HepG2 (cell line): ENCODE measurements around the gene ZFPL1.
A peak's percentile ranks its signal among the peaks of the same experiment; 100 is the strongest.

Source experiments
- ATF1 ChIP-seq: IDR thresholded peaks from 2 replicates; pipeline ENCODE4 v1.6.1; 2016; ENCODE audit warnings: mild to moderate bottlenecking, control low read depth
- GABPB1 ChIP-seq: IDR thresholded peaks from 2 replicates; pipeline ENCODE4 v1.6.1; 2016; ENCODE audit warnings: mild to moderate bottlenecking, missing genetic modification reagents, moderate library complexity, missing compliant biosample characterization
- HDAC2 ChIP-seq: sonication (generic); formaldehyde crosslinking; IDR thresholded peaks from 2 replicates; pipeline ENCODE4 v1.4.0; 2020; ENCODE audit warnings: missing genetic modification reagents
- IRF1 ChIP-seq: sonication (generic); formaldehyde crosslinking; IDR thresholded peaks from 2 replicates; pipeline ENCODE4 v1.4.0; 2020; ENCODE audit warnings: low read depth, mild to moderate bottlenecking, missing genetic modification reagents
- KAT8 ChIP-seq: IDR thresholded peaks from 2 replicates; pipeline ENCODE4 v1.6.1; 2016; ENCODE audit warnings: missing genetic modification reagents, missing compliant biosample characterization
- KLF6 ChIP-seq: IDR thresholded peaks from 2 replicates; pipeline ENCODE4 v1.8.0; 2016; ENCODE audit warnings: missing biosample characterization, missing genetic modification reagents
- MAFK ChIP-seq, 2 experiments: IDR thresholded peaks in 1 of 2; conservative IDR thresholded peaks in 1 of 2; 2 replicates each; pipeline ENCODE4 v1.6.1; 2011; ENCODE audit warnings: improper control_type of control experiment in 2 of 2, low read length in 2 of 2
- TARDBP ChIP-seq: sonication (generic); formaldehyde crosslinking; IDR thresholded peaks from 2 replicates; pipeline ENCODE4 v1.8.0; 2022; ENCODE audit warnings: mild to moderate bottlenecking, missing genetic modification reagents
- ZNF432 ChIP-seq: sonication (generic); formaldehyde crosslinking; IDR thresholded peaks from 2 replicates; pipeline ENCODE4 v1.5.0; 2020; ENCODE audit warnings: missing genetic modification reagents, mild to moderate bottlenecking, borderline replicate concordance
- TF ChIP-seq, protein P1 (sequence below): sonication (generic); formaldehyde crosslinking; IDR thresholded peaks from 2 replicates; pipeline ENCODE4 v1.9.0; 2021; ENCODE audit warnings: missing genetic modification reagents, mild to moderate bottlenecking, borderline replicate concordance
- TF ChIP-seq, protein P2 (sequence below): IDR thresholded peaks from 2 replicates; pipeline ENCODE4 v1.6.1; 2016; ENCODE audit warnings: low read depth, control low read depth

DNA sequence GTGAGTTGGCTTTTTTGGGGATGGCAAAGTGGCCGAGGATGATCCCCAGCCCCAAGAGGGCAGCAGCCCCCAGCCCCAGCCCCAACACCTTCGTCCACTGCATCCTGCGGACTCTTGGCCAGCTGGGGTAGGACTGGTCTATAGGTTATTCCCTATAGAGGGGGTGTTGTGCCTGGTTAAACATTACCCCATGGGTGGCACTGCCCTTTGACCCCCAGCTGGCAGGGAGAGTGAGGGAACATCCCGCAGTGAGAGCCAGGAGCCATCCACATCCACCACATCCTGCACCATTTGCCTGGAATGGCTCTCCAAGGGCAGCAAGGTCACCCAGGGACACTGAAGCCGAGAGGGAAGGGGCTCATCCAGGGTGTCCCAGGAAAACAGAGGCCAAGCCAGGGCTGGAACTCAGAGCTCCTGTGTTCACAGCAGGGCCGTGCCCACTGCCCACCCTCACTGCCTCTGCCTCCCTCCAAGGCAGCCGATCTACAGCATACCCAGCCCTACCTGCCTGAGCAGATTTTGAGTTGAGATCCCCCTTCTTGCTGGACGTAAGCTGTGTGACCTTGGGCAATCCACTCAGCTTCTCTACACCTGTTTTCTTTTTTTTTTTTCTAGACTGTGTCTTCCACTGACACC lies 25.5 kb upstream of the ZFPL1 start, which contains the start of gene NAALADL1:
- TF ChIP-seq GABPB1 (CRISPR knock-in tag) (no peak), IRF1 (CRISPR knock-in tag) (no peak), KLF6 (CRISPR knock-in tag) (no peak), ZNF432 (CRISPR knock-in tag) (no peak), TARDBP (CRISPR knock-in tag) (no peak), MAFK (conservative IDR thresholded peaks at IDR 0.05 in 1 of 2, IDR thresholded peaks at IDR 0.05 in 1 of 2; ENCODE audit: low read length in 2 of 2) (no peak), KAT8 (CRISPR knock-in tag) (no peak), HDAC2 (CRISPR knock-in tag) (peak; percentile 43; the same call in 1 of the 2 replicates), ATF1 (CRISPR knock-in tag) (no peak)
- TF ChIP-seq, protein P1, sequence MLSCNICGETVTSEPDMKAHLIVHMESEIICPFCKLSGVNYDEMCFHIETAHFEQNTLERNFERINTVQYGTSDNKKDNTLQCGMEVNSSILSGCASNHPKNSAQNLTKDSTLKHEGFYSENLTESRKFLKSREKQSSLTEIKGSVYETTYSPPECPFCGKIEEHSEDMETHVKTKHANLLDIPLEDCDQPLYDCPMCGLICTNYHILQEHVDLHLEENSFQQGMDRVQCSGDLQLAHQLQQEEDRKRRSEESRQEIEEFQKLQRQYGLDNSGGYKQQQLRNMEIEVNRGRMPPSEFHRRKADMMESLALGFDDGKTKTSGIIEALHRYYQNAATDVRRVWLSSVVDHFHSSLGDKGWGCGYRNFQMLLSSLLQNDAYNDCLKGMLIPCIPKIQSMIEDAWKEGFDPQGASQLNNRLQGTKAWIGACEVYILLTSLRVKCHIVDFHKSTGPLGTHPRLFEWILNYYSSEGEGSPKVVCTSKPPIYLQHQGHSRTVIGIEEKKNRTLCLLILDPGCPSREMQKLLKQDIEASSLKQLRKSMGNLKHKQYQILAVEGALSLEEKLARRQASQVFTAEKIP (CRISPR knock-in tag) = no peak
- TF ChIP-seq, protein P2, sequence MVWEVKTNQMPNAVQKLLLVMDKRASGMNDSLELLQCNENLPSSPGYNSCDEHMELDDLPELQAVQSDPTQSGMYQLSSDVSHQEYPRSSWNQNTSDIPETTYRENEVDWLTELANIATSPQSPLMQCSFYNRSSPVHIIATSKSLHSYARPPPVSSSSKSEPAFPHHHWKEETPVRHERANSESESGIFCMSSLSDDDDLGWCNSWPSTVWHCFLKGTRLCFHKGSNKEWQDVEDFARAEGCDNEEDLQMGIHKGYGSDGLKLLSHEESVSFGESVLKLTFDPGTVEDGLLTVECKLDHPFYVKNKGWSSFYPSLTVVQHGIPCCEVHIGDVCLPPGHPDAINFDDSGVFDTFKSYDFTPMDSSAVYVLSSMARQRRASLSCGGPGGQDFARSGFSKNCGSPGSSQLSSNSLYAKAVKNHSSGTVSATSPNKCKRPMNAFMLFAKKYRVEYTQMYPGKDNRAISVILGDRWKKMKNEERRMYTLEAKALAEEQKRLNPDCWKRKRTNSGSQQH (CRISPR knock-in tag) = no peak
